Keratinocyte (primary cell): ENCODE data around the gene RPH3AL. TPM values are rescaled to one million over a fixed set of nuclear protein-coding genes. Genes with fewer than 3 reads are reported as not detected.

Experiments used
- DNase-seq: peaks from one replicate; pipeline ENCODE4 v3.0.0-alpha.2; 2011; ENCODE audit warnings: low read depth, missing footprints, low spot score
- FAIRE-seq: peaks from 2 replicates; lab custom pipeline; 2011; peaks lifted over from hg19 to GRCh38; lab: Jason Lieb, UNC
- H2AFZ ChIP-seq: 2 replicates; pipeline ENCODE4 v1.6.0; 2012; ENCODE audit warnings: low read length, control low read depth, inconsistent platforms; ENCODE audit not compliant: control insufficient read depth
- H3K27ac ChIP-seq: 2 replicates; pipeline ENCODE4 v1.5.1; 2011; ENCODE audit warnings: low read length; ENCODE audit not compliant: control insufficient read depth, insufficient read depth
- H3K27me3 ChIP-seq: 3 replicates; pipeline ENCODE4 v1.6.0; 2011; ENCODE audit warnings: low read length; ENCODE audit not compliant: control insufficient read depth, insufficient read depth; ENCODE audit errors: extremely low read depth
- H3K36me3 ChIP-seq, 2 experiments: 2 replicates in 1 of 2; 3 replicates in 1 of 2; pipeline ENCODE4 v1.5.1; 2011; ENCODE audit warnings: low read length in 2 of 2, mild to moderate bottlenecking in 1 of 2; ENCODE audit not compliant: control insufficient read depth in 2 of 2, insufficient read depth in 2 of 2; ENCODE audit errors: extremely low read depth in 1 of 2
- H3K4me1 ChIP-seq: 3 replicates; pipeline ENCODE4 v1.5.1; 2011; ENCODE audit warnings: low read length; ENCODE audit not compliant: control insufficient read depth, insufficient read depth; ENCODE audit errors: extremely low read depth
- H3K4me2 ChIP-seq: 3 replicates; pipeline ENCODE4 v1.6.0; 2011; ENCODE audit warnings: low read depth, low read length; ENCODE audit not compliant: control insufficient read depth, insufficient read depth; ENCODE audit errors: extremely low read depth
- H3K4me3 ChIP-seq, 3 experiments: fragments of 200-600 bp in 1 of 3; sonication (generic) in 1 of 3; 2 replicates in 2 of 3; 3 replicates in 1 of 3; pipeline ENCODE4 v1.5.1; 2011 to 2016; ENCODE audit warnings: low read length in 3 of 3, mild to moderate bottlenecking in 3 of 3, control low read depth in 2 of 3, inconsistent platforms in 1 of 3, low read depth in 1 of 3, mixed read lengths in 1 of 3, mixed run types in 1 of 3, moderate library complexity in 1 of 3; ENCODE audit not compliant: control insufficient read depth in 2 of 3, insufficient read depth in 2 of 3; ENCODE audit errors: extremely low read depth in 1 of 3
- H3K79me2 ChIP-seq: 2 replicates; pipeline ENCODE4 v1.6.0; 2012; ENCODE audit warnings: low read length; ENCODE audit not compliant: control insufficient read depth, insufficient read depth
- H3K9ac ChIP-seq: 3 replicates; pipeline ENCODE4 v1.6.0; 2011; ENCODE audit warnings: low read length; ENCODE audit not compliant: control insufficient read depth, insufficient read depth; ENCODE audit errors: extremely low read depth
- H3K9me1 ChIP-seq: 3 replicates; pipeline ENCODE4 v1.6.0; 2011; ENCODE audit warnings: low read length; ENCODE audit not compliant: control insufficient read depth, insufficient read depth; ENCODE audit errors: extremely low read depth
- H3K9me3 ChIP-seq: 2 replicates; pipeline ENCODE4 v1.5.1; 2012; ENCODE audit warnings: low read depth, low read length; ENCODE audit not compliant: control insufficient read depth
- H4K20me1 ChIP-seq: 3 replicates; pipeline ENCODE4 v1.6.0; 2011; ENCODE audit warnings: low read length; ENCODE audit not compliant: control insufficient read depth, insufficient read depth; ENCODE audit errors: extremely low read depth
- CTCF ChIP-seq, 3 experiments: IDR thresholded peaks in 1 of 3; conservative IDR thresholded peaks in 1 of 3; optimal IDR thresholded peaks in 1 of 3; 2 replicates in 2 of 3; 3 replicates in 1 of 3; pipeline versions ENCODE3 to v1.5.1; 2011; ENCODE audit warnings: low read length in 3 of 3, mild to moderate bottlenecking in 3 of 3, moderate library complexity in 2 of 3, control low read depth in 1 of 3, inconsistent platforms in 1 of 3; ENCODE audit not compliant: insufficient read depth in 2 of 3; ENCODE audit errors: extremely low read depth in 1 of 3
- EZH2 ChIP-seq: IDR thresholded peaks from one replicate; pipeline ENCODE4 v1.6.1; 2012; ENCODE audit warnings: inconsistent platforms, mild to moderate bottlenecking, low read length, moderate library complexity
- dilution Hi-C: fragments of 300-500 bp; cut with MboI; formaldehyde crosslinking; loops from one replicate; pipeline ENCODE4 v1.7.0; 2020; ENCODE audit warnings: low sequenced_read_pairs; ENCODE audit not compliant: extremely low pct_ligation_motif_present
- polyA plus RNA-seq, 5 experiments: library from polyadenylated mRNA; depleted of rRNA in 3 of 5; stranded (reverse) in 3 of 5; stranded (forward) in 1 of 5; unstranded in 1 of 5; fragments of >200 nt; gene quantifications; 1 replicate in 1 of 5; 2 replicates in 3 of 5; 3 replicates in 1 of 5; pipeline versions ENCODE4 v1.2.1 to v1.2.3, GENCODE V29; 2011 to 2012; ENCODE audit warnings: missing spikeins in 2 of 5, low read depth in 1 of 5, low replicate concordance in 1 of 5

The RPH3AL gene
- polyA plus RNA-seq, 1 donor (not counting 4 experiments of a cell fraction or from before 2014, with no cell fraction given): 0.31 TPM

- Histone ChIP-seq H3K27ac (no peak overlapping the region), H3K9me1 (no peaks in the 10 kb centered on the region), H3K9ac (no peak overlapping the region), H3K4me3 (no peak overlapping the region), H3K9me3 (no peaks in the 10 kb centered on the region), H3K4me2 (peak overlapping the region; percentile 37), H3K79me2 (no peaks in the 10 kb centered on the region), H2AFZ (no peak overlapping the region), H3K4me1 (peaks cover 34% of the 10 kb centered on the region), H3K27me3 (peaks cover 36% of the 10 kb centered on the region), H4K20me1 (no peaks in the 10 kb centered on the region), H3K36me3 (no peaks in the 10 kb centered on the region)
- dilution Hi-C loops: no loop called here
- DNase-seq: no peak
- FAIRE-seq: no peak
- no peak for TF ChIP-seq EZH2
- no peak for TF ChIP-seq CTCF (optimal IDR thresholded peaks at IDR 0.05 in 1 of 3, IDR thresholded peaks at IDR 0.05 in 1 of 3, conservative IDR thresholded peaks at IDR 0.05 in 1 of 3; ENCODE audit: extremely low read depth in 1 of 3, insufficient read depth in 2 of 3, low read length in 3 of 3)
Measured at GRCh38 chr17:335691-336090, 16.9 kb downstream of the RPH3AL start.

DNA sequence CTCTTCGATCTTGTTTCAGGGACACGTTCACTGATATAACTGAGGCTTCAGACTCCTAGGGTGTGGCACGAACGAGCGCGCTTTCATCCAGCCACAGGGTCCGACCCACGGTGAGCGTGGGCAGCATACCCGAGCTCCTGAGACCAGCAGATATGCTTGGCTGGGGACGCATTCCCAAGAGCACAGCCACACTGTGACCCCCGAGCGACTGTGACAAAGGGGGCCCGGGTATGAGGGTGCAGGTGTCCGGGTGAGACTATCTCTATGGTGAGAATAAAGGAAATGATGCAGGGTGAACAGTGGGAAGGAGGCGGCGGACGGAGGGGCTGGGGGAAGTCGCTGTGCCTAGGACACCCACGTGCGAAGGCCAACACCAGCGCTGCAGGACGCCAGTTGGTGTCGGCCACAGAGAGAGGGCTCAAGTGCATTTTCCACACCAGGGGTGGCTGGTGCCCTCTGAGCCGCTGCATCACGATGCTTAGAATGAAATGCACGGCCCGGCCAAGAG, 17.6 kb downstream of the RPH3AL start:
- dilution Hi-C loops: no loop called here
- Histone ChIP-seq H3K4me3 (no peak overlapping the region), H3K9me3 (no peaks in the 10 kb centered on the region), H2AFZ (no peak overlapping the region), H3K4me2 (no peak overlapping the region), H3K9me1 (no peaks in the 10 kb centered on the region), H3K27me3 (peaks cover 36% of the 10 kb centered on the region), H3K79me2 (no peaks in the 10 kb centered on the region), H4K20me1 (no peaks in the 10 kb centered on the region), H3K4me1 (peaks cover 34% of the 10 kb centered on the region), H3K36me3 (no peaks in the 10 kb centered on the region), H3K27ac (no peak overlapping the region), H3K9ac (no peak overlapping the region)
- TF ChIP-seq EZH2 (no peak), CTCF (optimal IDR thresholded peaks at IDR 0.05 in 1 of 3, IDR thresholded peaks at IDR 0.05 in 1 of 3, conservative IDR thresholded peaks at IDR 0.05 in 1 of 3; ENCODE audit: extremely low read depth in 1 of 3, insufficient read depth in 2 of 3, low read length in 3 of 3) (no peak)
- DNase-seq (no peak), FAIRE-seq (no peak)
